ENCODE measurements around the gene FAT2.

FAT2 gene

GRCh38 chr5:151624476-151624875 lies 33.3 kb upstream of the FAT2 start:
- TF ChIP-seq CTCF (IDR thresholded peaks at IDR 0.05; ENCODE audit: low read depth, low read length) (no peak), MYC (IDR thresholded peaks at IDR 0.05; ENCODE audit: low read depth, low read length) (no peak), MAX (IDR thresholded peaks at IDR 0.05; ENCODE audit: low read depth, low read length) (no peak), POLR2A (IDR thresholded peaks at IDR 0.05; ENCODE audit: extremely low read depth, insufficient read length) (no peak)
- DNase-seq (ENCODE audit: low read depth) = no peak
- no peak overlapping the region for H3K4me3 ChIP-seq (ENCODE audit: low read depth, low read length)

- no peak for DNase-seq (ENCODE audit: low read depth)
- no peak overlapping the region for H3K4me3 ChIP-seq (ENCODE audit: low read depth, low read length)
- TF ChIP-seq MYC (IDR thresholded peaks at IDR 0.05; ENCODE audit: low read depth, low read length) = no peak
Observed at GRCh38 chr5:151622367-151623088, 31.4 kb upstream of the FAT2 start.

- TF ChIP-seq CTCF (IDR thresholded peaks at IDR 0.05; ENCODE audit: low read depth, low read length) (no peak), MAX (IDR thresholded peaks at IDR 0.05; ENCODE audit: low read depth, low read length) (no peak), POLR2A (IDR thresholded peaks at IDR 0.05; ENCODE audit: extremely low read depth, insufficient read length) (no peak), MYC (IDR thresholded peaks at IDR 0.05; ENCODE audit: low read depth, low read length) (no peak)
Observed at GRCh38 chr5:151620461-151620840, 29.3 kb upstream of the FAT2 start.

GRCh38 chr5:151619812-151620460 lies 28.8 kb upstream of the FAT2 start:
- no peak overlapping the region for H3K4me3 ChIP-seq (ENCODE audit: low read depth, low read length)
- no peak for DNase-seq (ENCODE audit: low read depth)
- TF ChIP-seq MAX (IDR thresholded peaks at IDR 0.05; ENCODE audit: low read depth, low read length) = no peak
- TF ChIP-seq MYC (IDR thresholded peaks at IDR 0.05; ENCODE audit: low read depth, low read length) = no peak
- TF ChIP-seq CTCF (IDR thresholded peaks at IDR 0.05; ENCODE audit: low read depth, low read length) = no peak
- no peak for TF ChIP-seq POLR2A (IDR thresholded peaks at IDR 0.05; ENCODE audit: extremely low read depth, insufficient read length)

More at GRCh38 chr5:151620461-151620840, 29.3 kb upstream of the FAT2 start:
- H3K4me3 ChIP-seq (ENCODE audit: low read depth, low read length) = no peak overlapping the region
- DNase-seq (ENCODE audit: low read depth) = no peak

- DNase-seq (ENCODE audit: low read depth) = no peak
- TF ChIP-seq MYC (IDR thresholded peaks at IDR 0.05; ENCODE audit: low read depth, low read length) = no peak
- no peak for TF ChIP-seq CTCF (IDR thresholded peaks at IDR 0.05; ENCODE audit: low read depth, low read length)
- TF ChIP-seq MAX (IDR thresholded peaks at IDR 0.05; ENCODE audit: low read depth, low read length) = no peak
- no peak for TF ChIP-seq POLR2A (IDR thresholded peaks at IDR 0.05; ENCODE audit: extremely low read depth, insufficient read length)
Observed at GRCh38 chr5:151618907-151619306, 27.8 kb upstream of the FAT2 start.

GRCh38 chr5:151617841-151618710 lies 26.9 kb upstream of the FAT2 start:
- DNase-seq (ENCODE audit: low read depth) = no peak
- no peak overlapping the region for H3K4me3 ChIP-seq (ENCODE audit: low read depth, low read length)
- TF ChIP-seq CTCF (IDR thresholded peaks at IDR 0.05; ENCODE audit: low read depth, low read length) = no peak
- no peak for TF ChIP-seq MAX (IDR thresholded peaks at IDR 0.05; ENCODE audit: low read depth, low read length)
- no peak for TF ChIP-seq MYC (IDR thresholded peaks at IDR 0.05; ENCODE audit: low read depth, low read length)
- no peak for TF ChIP-seq POLR2A (IDR thresholded peaks at IDR 0.05; ENCODE audit: extremely low read depth, insufficient read length)

More at GRCh38 chr5:151618907-151619306, 27.8 kb upstream of the FAT2 start:
- H3K4me3 ChIP-seq (ENCODE audit: low read depth, low read length) = no peak overlapping the region
